ENCODE results near the gene NSUN4.
A peak's percentile ranks its signal among the peaks of the same experiment; 100 is the strongest.
"Not testable (repeated sequence)": the region's sequence is repeated elsewhere in the genome, so short reads cannot be mapped to it uniquely, and the experiment has no call there.

NSUN4 gene

DNA sequence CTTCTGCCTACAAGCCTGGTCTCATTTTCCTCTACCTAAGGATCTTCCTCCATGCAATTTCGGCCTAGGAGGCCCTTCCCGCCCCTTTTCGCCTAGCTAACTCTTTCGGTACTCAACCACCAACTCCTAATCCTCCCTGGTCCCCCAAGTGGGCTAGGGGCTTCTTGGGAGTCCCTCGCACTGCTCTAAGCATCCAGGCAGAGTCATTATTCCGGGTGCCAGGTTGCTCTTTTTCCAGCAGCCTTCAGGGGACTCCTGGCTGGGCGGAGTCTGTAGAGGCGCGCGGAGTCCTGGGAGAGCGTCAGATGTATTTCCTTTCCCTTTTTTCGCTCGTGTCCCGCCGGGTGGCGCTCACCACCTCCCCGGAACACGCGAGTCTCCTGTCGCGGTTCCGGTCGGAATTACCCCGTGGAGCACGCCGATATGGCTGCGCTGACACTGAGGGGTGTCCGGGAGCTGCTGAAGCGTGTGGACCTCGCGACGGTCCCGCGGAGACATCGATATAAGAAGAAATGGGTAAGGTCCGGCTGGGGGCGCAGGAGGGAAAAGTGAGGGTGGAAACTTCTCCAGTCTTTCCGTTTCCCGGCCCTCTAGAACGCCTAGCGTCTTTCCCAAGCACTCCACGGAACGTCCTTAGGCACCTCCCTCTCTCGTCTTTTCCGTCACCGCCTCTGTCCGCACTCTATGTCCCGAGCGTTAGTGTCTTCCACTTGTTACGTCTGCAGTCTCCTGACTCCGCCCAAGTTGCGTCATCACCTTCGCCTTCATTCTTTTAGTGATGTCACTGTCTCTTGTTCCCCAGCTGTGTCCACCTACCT, at the start of gene NSUN4:
Gene NSUN4 (plus strand): TSS at position 404 of the 818 bp plus-strand sequence. CDS start 20 bp downstream, at position 424.
- DNase-seq (ENCODE audit: low read depth) = peak; percentile 74

DNA sequence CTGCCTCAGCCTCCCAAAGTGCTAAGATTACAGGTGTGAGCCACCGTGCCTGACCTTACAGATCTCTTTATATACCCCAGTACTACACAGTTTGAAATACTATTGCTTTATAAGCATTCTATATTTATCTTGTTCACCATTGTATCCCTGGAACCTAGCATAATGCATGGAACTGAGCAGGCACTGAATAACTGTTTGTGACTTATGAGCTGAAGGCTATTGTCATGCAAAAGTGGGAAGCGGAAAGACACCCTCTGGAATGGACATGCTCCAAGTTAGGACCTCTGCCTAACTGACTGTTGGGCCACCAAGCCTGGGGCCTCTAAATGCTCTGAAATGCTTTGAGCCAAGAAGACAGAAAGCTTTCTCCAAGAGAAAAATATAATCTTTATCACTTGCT, 45.3 kb upstream of the NSUN4 start:
- no peak for DNase-seq (ENCODE audit: low read depth)

DNA sequence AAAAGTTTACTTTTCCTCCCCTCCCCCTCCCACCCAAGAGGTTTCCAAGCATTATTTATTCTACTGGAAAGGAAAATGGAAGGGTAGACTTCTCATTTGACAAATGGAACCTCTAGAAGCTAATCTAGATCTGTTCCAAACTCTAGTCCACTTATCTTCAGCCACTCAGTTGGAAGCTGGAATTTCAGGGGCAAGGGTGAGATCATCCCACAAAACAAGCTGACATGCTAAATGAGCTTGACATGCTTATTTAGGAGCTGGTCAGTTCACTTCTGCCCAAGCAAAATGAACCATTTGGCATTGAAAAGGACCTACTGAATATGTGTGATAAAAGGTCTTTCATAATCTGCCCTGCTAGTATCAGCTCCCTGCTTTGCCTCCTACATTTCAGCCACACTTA, 42.2 kb upstream of the NSUN4 start:
- no peak for DNase-seq (ENCODE audit: low read depth)

DNA sequence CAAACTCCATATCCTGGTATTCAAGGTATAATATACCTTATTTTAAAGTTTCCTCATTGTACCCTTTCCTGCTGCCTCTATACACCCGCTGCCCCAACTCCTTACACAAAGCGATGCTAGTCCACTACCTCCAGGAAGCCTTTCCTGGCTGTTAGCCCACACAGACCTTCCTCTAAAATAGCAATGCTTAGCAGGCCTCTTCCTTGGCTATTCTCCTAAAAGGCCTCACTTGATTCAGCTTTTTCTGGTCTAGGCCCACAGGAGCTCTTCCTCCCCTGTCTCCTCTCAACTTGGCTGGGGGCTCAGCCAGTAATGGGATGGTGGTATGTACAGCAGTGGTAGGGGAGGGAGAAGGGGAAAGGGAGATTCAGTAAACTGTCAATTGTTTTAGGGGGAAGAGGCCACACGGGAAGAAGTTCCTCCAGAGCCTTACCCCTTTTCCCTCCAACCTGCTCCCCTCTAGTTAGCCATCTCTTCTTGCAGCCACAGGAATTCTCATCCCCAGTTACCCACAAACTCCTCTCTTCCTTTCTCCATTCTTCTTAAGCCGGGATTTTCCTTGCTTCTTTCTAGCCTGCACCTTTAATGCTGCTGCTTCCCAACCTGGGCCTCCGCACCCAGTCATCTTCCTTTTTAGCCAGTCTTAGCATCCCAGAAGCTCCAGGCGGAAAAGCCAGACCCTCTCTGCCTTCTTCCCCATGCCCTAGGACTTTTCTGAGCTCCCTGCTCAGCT, 39.8 kb upstream of the NSUN4 start:
- no peak for DNase-seq (ENCODE audit: low read depth)

DNA sequence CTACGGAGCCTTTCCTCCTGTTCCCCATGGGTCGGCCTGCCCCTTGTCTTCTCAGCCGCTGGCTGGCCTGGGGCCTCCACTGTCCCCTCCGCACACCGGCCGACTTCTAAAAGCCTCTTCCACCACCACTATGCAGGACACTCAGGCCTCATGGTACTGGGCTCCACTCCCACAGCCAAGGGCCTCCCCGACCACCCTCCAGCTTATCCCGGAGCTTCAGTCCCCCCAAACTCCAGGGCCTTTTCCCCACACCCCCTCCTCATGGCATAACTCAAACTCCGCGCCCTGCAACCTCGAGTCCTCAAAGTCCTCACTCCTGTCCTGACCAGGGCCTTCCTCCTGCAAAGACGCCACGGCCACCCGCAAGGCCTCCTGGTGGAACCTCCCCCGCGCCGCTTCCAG, 39.2 kb upstream of the NSUN4 start:
- no peak for DNase-seq (ENCODE audit: low read depth)

DNA sequence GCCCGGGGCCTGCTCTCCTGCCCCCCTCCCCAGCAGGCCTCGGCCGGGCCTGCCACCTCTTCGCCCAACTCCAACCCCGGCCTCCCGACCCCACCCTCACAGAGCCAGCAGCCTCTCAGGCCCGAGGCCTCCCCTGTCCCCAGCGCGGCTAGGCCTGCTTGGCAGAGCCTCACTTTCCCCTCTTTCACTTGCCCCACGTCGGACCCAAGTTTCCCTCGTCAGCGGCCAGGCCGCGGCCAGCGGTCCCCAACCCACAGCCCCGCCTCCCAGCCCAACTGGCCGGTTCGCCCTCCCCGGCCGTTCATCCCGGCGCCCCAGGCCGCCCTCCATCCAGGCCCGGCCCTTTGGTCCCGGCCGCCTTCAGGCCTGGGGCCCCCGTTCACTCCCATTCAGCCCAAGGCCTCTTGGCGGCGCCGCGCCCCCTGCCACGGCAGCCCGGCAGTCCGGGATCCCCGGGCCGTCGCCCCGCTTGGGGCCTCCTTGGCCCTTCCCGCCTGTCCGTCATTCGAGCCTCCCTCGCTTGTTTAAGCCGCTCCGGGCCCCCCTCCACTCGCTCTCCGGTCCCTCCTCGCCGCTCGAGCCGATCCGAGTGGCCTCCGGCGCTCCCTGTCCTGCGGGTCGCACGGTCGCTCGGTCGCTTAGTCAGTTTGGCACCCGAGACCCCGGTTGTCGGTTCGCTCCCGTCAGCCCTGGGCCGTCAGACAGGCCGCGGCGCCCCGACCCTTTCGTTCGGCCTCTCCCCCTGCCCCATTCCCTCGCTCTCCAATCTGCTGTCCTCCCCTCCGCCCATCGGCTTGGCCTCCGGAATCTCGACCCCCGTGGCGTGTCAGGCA, 38.6 kb upstream of the NSUN4 start:
- DNase-seq (ENCODE audit: low read depth) = peak; percentile 26

DNA sequence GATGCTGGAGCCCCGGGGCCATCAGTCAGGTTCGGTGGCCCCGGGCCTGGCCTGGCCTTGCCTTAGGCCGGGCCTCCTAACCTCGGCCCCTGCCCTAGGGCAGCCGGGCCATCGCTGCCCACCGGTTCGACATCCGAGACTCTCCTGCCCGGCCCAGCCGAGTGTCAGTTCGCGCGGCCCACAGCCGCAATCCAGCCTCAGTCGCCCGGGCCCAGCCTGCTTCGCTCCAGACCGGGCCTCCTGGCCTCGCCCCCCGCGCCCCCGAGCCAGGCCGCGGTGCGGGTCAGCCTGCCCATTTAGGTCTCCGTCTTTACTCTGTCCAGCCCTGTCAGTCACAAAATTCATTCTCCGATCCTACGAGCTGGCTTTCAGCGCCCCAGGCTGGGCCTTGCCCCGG, 38.0 kb upstream of the NSUN4 start:
- no peak for DNase-seq (ENCODE audit: low read depth)

DNA sequence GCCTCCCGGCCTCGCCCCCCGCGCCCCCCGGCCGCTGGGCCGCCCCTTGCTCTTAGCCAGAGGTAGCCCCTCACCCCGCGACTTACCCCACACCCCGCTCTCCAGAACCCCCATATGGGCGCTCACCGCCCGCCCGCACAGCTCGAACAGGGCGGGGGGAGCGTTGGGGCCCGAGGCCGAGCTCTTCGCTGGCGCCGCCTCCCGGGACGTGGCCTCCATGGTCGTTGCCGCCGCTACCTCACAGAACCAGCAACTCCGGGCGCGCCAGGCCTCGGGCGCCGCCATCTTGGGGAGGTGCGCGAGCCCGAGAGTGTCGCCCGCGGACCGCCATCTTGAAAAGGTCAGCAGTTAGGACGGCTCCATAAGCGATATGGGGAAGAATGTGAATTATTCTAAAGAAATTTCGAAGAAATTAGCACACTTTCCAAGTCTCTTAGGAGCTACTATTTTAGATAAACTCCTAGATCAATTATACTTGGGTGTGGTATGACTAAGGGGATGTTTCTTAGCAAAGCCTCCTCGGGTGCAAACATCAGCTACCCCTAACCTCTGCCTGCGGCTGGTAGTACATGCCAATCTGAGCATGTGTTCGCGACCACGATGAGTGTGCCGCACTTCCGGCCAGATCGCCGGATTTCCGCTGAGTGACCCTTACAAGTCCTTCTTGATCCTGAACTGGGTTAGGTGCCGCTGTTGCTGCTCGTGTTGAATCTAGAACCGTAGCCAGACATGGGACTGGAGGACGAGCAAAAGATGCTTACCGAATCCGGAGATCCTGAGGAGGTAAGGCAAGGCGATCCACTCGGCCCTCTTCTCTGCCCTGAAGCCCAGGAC, 37.4 kb upstream of the NSUN4 start, which contains the start of the genes LRRC41 and UQCRH:
Gene LRRC41 (minus strand): TSS at position 579 of the 834 bp plus-strand sequence. CDS start 294 bp downstream, at position 285.
Gene UQCRH (plus strand): TSS at position 661 of the 834 bp plus-strand sequence. CDS start 69 bp downstream, at position 730.
- DNase-seq (ENCODE audit: low read depth) = peak; percentile 88

DNA sequence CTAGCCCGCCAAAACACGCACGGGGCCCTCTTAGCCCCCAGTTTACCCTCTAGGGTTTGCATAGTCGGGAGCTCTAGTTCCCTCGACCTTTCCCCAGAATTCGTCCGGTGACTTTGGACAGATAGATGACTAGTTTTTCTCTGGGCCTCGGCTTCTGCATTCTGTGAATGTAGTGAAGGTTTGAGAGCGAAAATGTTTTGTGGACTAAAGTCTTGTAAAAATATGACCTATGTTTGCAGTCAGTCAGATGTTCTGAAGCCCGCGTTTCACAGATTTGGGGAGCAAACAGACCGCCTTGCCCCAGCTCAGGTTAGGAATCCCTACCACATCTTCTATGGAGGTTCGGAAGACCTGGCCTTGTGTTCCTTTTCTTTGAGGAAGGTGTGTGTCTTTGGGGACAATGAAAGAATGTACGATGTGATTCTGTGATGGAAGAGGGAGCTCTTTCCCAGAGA, 36.7 kb upstream of the NSUN4 start:
- no peak for DNase-seq (ENCODE audit: low read depth)

DNA sequence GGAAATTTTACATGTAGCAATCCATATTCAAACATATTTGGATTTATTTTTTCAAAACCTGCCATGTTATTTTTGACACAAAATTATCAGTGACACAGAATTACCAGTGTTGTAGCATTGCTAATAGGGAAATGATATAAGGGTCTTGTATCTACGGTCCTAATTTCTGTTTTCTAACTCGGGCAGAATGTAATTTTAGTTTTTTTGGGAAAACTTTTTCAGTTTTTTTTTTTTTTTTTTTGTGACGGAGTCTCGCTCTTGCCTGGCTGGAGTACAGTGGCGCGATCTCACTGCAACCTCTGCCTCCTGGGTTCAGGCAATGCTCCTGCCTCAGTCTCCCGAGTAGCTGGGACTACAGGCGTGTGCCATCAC, 34.5 kb upstream of the NSUN4 start:
- DNase-seq (ENCODE audit: low read depth) = no peak

DNA sequence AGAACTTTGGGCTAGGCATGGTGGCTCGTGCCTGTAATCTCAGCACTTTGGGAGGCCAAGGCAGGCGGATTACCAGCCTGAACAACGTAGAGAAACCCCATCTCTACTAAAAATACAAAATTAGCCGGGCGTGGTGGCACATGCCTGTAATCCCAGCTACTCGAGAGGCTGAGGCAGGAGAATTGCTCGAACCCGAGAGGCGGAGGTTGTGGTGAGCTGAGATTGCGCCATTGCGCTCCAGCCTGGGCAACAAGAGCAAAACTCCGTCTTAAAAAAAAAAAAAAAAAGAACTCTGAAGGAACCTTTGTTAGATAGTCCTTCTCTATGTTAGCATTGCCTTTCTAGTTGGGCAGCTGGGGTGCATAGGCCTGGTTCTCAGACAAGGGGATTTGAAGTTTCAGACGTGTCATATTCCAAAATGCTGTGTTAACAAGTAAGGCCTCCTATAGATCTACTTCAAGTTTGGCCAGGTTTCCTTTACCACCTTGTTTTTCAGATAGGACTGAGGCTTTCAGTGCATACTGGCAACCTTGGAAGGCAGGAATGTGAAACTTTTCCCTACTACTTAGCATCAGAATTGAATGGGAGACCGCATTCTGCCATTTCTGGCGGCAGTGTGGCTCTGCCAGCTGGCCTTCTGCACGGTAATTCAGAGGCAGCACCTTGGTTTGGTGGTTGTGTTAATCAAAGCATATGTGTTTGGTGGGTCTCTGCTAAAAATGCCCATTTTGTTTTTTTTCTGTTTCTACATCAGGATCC, 31.0 kb upstream of the NSUN4 start:
- DNase-seq (ENCODE audit: low read depth) = no peak

DNA sequence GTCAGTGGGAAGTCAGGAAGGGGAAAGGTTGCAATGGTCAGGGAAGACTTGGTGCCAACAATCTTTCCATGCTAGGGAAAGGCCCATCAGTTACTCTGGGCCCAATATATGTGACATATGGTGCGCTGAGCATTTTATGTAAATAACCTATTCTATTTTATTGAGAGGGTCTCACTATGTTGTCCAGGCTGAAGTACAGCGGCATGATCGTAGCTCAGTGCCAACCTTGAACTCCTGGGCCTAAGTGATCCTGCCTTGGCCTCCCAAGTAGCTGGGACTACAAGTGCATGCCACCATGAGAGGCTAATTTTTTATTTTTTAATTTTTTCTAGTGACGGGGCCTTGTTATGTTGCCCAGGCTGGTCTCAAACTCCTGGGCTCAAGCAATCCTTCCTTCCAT, 30.3 kb upstream of the NSUN4 start:
- DNase-seq (ENCODE audit: low read depth) = no peak

DNA sequence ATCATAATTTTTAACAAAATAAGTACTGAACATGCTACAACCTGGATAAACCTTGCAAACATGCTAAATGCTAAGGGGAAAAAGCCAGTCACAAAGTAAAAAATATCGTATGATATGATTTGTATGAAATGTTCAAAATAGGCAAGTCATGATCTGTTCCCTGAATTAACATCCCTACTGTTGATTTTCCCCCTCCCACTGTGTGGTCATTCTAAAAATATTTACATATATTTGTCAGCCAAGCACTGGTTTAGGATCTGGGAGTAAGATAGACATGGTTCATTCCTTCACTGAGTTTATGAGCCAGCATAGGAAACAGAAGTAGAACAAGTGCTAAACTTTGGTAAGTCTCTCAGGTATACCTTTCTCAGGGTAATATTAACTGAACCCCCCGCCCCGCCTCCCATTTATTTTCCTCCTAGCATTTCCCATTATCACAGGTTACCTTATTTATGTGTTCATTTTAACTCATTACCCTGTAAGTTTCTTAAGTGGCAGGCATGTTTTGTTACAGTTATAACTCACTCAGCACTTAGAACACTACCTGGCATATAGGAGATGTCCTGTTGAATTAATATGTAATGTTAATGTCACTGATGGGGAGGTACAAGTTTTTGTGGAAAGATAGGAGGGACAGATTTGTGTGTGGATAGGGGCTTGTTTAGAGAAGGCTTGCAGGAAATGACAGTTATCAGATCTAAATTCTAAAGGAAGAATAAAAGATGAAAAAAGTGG, 24.8 kb upstream of the NSUN4 start:
- no peak for DNase-seq (ENCODE audit: low read depth)

DNA sequence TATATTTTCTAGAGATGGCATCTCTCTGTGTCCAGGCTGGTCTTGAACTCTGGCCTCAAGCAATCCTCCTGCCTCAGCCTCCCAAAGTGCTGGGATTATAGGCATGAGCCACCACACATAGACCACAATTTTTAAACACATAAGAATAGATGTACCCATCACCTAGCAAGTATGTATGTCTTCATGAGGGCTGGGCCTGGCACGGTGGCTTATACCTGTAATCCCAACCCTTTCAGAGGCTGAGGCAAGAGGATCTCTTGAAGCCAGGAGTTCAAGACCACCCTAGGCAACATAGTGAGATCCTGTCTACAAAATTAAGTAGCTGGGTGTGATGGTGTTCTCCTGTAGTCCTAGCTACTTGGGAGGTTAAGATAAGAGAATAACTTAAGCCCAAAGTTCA, 23.3 kb upstream of the NSUN4 start:
- DNase-seq (ENCODE audit: low read depth) = no peak

DNA sequence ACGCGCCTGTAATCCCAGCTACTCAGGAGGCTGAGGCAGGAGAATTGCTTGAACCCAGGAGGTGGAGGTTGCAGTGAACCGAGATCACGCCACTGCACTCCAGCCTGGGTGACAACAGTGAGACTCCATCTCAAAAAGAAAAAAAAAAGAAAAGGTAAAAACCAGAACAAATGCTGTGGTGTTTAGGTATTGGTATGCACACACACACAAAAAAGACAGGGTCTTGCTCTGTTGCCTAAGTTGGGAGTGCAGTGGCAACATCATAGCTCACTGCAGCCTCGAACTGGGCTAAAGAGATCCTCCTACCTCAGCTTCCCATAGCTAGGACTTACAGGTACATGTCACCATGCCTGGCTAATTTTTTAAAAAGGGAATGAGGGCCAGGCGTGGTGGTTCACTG, 21.3 kb upstream of the NSUN4 start:
- DNase-seq (ENCODE audit: low read depth) = not testable (repeated sequence)

DNA sequence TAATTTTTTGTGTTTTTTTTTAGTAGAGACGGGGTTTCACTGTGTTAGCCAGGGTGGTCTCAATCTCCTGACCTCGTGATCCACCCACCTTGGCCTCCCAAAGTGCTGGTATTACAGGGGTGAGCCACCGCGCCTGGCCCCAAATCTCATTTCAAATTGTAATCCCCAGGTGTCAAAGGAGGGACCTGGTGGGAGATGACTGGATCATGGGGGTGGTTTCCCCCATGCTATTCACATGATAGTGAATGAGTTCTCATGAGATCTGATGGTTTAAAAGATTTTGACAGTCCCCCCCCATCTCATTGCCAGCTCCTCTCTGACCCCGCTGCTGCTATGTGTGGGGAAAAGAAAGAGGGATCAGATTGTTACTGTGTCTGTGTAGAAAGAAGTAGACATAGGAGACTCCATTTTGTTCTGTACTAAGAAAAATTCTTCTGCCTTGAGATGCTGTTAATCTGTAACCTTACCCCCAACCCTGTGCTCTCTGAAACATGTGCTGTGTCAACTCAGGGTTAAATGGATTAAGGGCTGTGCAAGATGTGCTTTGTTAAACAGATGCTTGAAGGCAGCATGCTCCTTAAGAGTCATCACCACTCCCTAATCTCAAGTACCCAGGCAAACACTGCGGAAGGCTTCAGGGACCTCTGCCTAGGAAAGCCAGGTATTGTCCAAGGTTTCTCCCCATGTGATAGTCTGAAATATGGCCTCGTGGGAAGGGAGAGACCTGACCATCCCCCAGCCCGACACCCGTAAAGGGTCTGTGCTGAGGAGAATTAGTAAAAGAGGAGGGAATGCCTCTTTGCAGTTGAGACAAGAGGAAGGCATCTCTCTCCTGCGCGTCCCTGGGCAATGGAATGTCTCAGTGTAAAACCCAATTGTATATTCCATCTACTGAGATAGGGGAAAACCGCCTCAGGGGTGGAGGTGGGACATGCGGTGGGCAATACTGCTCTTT, 20.4 kb upstream of the NSUN4 start:
- DNase-seq (ENCODE audit: low read depth) = not testable (repeated sequence)

DNA sequence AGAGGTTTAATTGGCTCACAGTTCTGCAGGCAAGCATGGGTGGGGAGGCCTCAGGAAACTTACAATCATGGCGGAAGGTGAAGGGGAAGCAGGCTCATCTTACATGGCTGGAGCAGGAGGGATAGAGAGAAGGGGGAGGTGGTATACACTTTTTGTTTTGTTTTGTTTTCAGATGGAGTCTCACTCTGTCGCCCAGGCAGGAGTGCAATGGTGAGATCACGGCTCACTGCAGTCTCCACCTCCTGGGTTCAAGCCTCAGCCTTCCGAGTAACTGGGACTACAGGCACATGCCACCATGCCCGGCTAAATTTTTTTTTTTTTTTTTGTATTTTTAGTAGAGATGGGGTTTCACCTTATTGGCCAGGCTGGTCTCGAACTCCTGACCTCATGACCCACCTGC, 18.4 kb upstream of the NSUN4 start:
- not testable (repeated sequence) for DNase-seq (ENCODE audit: low read depth)

DNA sequence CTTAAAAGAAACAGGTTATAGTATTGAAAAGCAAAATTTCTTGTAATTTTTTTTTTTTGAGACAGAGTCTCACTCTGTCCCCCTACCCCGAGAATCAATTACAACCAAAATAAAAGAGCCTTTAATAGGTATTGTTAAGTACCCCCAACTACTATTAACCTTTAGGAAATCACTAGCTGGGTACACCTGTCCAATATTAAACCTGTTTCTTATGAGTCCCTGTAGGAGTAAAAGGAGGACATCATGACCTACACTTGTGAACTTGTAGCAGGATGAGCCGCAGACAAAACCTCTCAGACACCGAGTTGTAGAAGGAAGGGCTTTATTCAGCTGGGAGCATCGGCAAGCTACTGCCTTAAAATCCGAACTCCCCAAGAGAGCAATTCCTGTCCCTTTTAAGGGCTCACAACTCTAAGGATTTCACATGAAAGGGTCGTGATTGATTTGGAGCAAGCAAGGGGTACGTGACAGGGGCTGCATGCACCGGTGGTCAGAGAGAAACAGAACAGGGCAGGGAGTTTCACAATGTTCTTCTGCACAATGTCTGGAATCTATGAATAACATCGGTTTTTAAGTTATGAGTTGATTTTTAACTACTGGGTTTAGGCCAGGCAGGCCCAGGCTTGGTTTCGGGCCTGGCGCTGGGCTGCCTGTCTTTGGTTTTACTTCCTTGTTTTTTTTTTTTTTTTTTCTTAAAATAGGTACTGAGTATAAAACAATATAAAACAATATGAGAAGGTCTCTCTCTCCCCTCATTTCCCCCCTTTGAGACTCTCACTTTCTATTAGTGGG, 15.1 kb upstream of the NSUN4 start:
- DNase-seq (ENCODE audit: low read depth) = not testable (repeated sequence)
